Neural progenitor cell (in vitro differentiated cells): ENCODE results near the gene PACSIN3.

ENCODE experiments used
- CTCF ChIP-seq: fragments of 200-600 bp; sonication (generic); IDR thresholded peaks from 2 replicates; pipeline ENCODE4 v1.5.1; 2017; ENCODE audit warnings: antibody characterized with exemption, mild to moderate bottlenecking
- EZH2 ChIP-seq: fragments of 200-600 bp; sonication (generic); IDR thresholded peaks from 2 replicates; pipeline ENCODE4 v1.6.1; 2017; ENCODE audit warnings: antibody characterized with exemption, mild to moderate bottlenecking, moderate library complexity
- EZH2phosphoT487 ChIP-seq: fragments of 200-600 bp; sonication (generic); IDR thresholded peaks from 2 replicates; pipeline ENCODE4 v1.6.1; 2017; ENCODE audit warnings: antibody characterized with exemption

GRCh38 chr11:47157805-47158204 lies 28.4 kb downstream of the PACSIN3 start:
- TF ChIP-seq CTCF (no peak), EZH2phosphoT487 (no peak), EZH2 (no peak)
